ENCODE measurements around the gene KPTN. TPM values are rescaled to one million over a fixed set of nuclear protein-coding genes. Genes with fewer than 3 reads are reported as not detected.
"Not testable (repeated sequence)": the region's sequence is repeated elsewhere in the genome, so short reads cannot be mapped to it uniquely, and the experiment has no call there.

KPTN gene
- total RNA-seq, 1 donor from 2014 or later = 11.4 TPM

- intact Hi-C loops (cut with micrococcal nuclease) = no loop called here
Measured at GRCh38 chr19:47492137-47492533, 8.1 kb upstream of the KPTN start.

GRCh38 chr19:47491358-47492136 lies 7.5 kb upstream of the KPTN start:
- intact Hi-C loops (cut with micrococcal nuclease) = no loop called here

- intact Hi-C loops (cut with micrococcal nuclease) = no loop called here
Measured at GRCh38 chr19:47490847-47491246, 6.8 kb upstream of the KPTN start.

- intact Hi-C loops (cut with micrococcal nuclease) = no loop called here
Measured at GRCh38 chr19:47490031-47490430, 6.0 kb upstream of the KPTN start.

- intact Hi-C loops (cut with micrococcal nuclease) = no loop called here
Measured at GRCh38 chr19:47489072-47489914, 5.3 kb upstream of the KPTN start.

GRCh38 chr19:47487551-47488515 lies 3.8 kb upstream of the KPTN start:
- intact Hi-C loops (cut with micrococcal nuclease) = no loop called here

GRCh38 chr19:47486900-47487299 lies 2.9 kb upstream of the KPTN start:
- intact Hi-C loops (cut with micrococcal nuclease) = no loop called here

- intact Hi-C loops (cut with micrococcal nuclease) = not testable (repeated sequence)
Measured at GRCh38 chr19:47486220-47486619, 2.2 kb upstream of the KPTN start.

- intact Hi-C loops (cut with micrococcal nuclease) = loop anchor here (2.0 kb wide), 1 partner anchor 48 kb away; no protein-coding TSS in a partner anchor
Measured at GRCh38 chr19:47485210-47485609, 1.2 kb upstream of the KPTN start.

- intact Hi-C loops (cut with micrococcal nuclease) = no loop called here
Measured at GRCh38 chr19:47483200-47483599, 819 bp downstream of the KPTN start.

GRCh38 chr19:47481460-47482052 lies 2.5 kb downstream of the KPTN start:
- intact Hi-C loops (cut with micrococcal nuclease) = no loop called here

GRCh38 chr19:47480658-47481057 lies 3.4 kb downstream of the KPTN start:
- intact Hi-C loops (cut with micrococcal nuclease) = no loop called here

- intact Hi-C loops (cut with micrococcal nuclease) = no loop called here
Measured at GRCh38 chr19:47479701-47480503, 4.1 kb downstream of the KPTN start.

- intact Hi-C loops (cut with micrococcal nuclease) = no loop called here
Measured at GRCh38 chr19:47476438-47476972, 7.5 kb downstream of the KPTN start.

- intact Hi-C loops (cut with micrococcal nuclease) = no loop called here
Measured at GRCh38 chr19:47475465-47475864, 8.6 kb downstream of the KPTN start.

GRCh38 chr19:47473336-47473735 lies 10.7 kb downstream of the KPTN start:
- intact Hi-C loops (cut with micrococcal nuclease) = loop anchor here (2.0 kb wide), 1 partner anchor 29 kb away; no protein-coding TSS in a partner anchor

- intact Hi-C loops (cut with micrococcal nuclease) = loop anchor here (2.0 kb wide), 1 partner anchor 27 kb away; no protein-coding TSS in a partner anchor
Measured at GRCh38 chr19:47471733-47472457, 12.1 kb downstream of the KPTN start, which contains the start of gene SLC8A2. Gene SLC8A2 (minus strand): TSS chr19:47471893. CDS start chr19:47466403, 5,490 bp downstream.

- intact Hi-C loops (cut with micrococcal nuclease) = no loop called here
Measured at GRCh38 chr19:47471381-47471732, 12.7 kb downstream of the KPTN start.
